ENCODE measurements around the gene SSBP1.

SSBP1 gene

GRCh38 chr7:141709318-141709717 lies 28.8 kb upstream of the SSBP1 start:
- DNase-seq (ENCODE audit: low read depth): no peak

GRCh38 chr7:141709749-141710148 lies 28.4 kb upstream of the SSBP1 start:
- TF ChIP-seq CTCF (IDR thresholded peaks at IDR 0.05; ENCODE audit: insufficient read depth, low read depth, low read length, missing control alignments): no peak
- peak; percentile 58 for DNase-seq (ENCODE audit: low read depth)
- H3K4me3 ChIP-seq (ENCODE audit: low read length): no peak overlapping the region

More at GRCh38 chr7:141709318-141709717, 28.8 kb upstream of the SSBP1 start:
- no peak overlapping the region for H3K4me3 ChIP-seq (ENCODE audit: low read length)
- no peak for TF ChIP-seq CTCF (IDR thresholded peaks at IDR 0.05; ENCODE audit: insufficient read depth, low read depth, low read length, missing control alignments)

GRCh38 chr7:141710301-141710700 lies 27.9 kb upstream of the SSBP1 start:
- no peak overlapping the region for H3K4me3 ChIP-seq (ENCODE audit: low read length)
- no peak for TF ChIP-seq CTCF (IDR thresholded peaks at IDR 0.05; ENCODE audit: insufficient read depth, low read depth, low read length, missing control alignments)
- no peak for DNase-seq (ENCODE audit: low read depth)

- TF ChIP-seq CTCF (IDR thresholded peaks at IDR 0.05; ENCODE audit: insufficient read depth, low read depth, low read length, missing control alignments): no peak
- DNase-seq (ENCODE audit: low read depth): no peak
- H3K4me3 ChIP-seq (ENCODE audit: low read length): no peak overlapping the region
Observed at GRCh38 chr7:141712603-141713255, 25.4 kb upstream of the SSBP1 start.

GRCh38 chr7:141713890-141714289 lies 24.3 kb upstream of the SSBP1 start:
- no peak for DNase-seq (ENCODE audit: low read depth)
- H3K4me3 ChIP-seq (ENCODE audit: low read length): no peak overlapping the region
- no peak for TF ChIP-seq CTCF (IDR thresholded peaks at IDR 0.05; ENCODE audit: insufficient read depth, low read depth, low read length, missing control alignments)

- TF ChIP-seq CTCF (IDR thresholded peaks at IDR 0.05; ENCODE audit: insufficient read depth, low read depth, low read length, missing control alignments): no peak
- DNase-seq (ENCODE audit: low read depth): no peak
Observed at GRCh38 chr7:141714571-141714970, 23.6 kb upstream of the SSBP1 start.

GRCh38 chr7:141715018-141715417 lies 23.1 kb upstream of the SSBP1 start:
- DNase-seq (ENCODE audit: low read depth): no peak
- no peak overlapping the region for H3K4me3 ChIP-seq (ENCODE audit: low read length)
- TF ChIP-seq CTCF (IDR thresholded peaks at IDR 0.05; ENCODE audit: insufficient read depth, low read depth, low read length, missing control alignments): no peak

More at GRCh38 chr7:141714571-141714970, 23.6 kb upstream of the SSBP1 start:
- H3K4me3 ChIP-seq (ENCODE audit: low read length): no peak overlapping the region

All from epithelial cell of esophagus (primary cell).